Mammary epithelial cell (primary cell): Measurements from ENCODE around the gene TMEM182.

Experiments used
- CTCF ChIP-seq, 2 donors: IDR thresholded peaks in 1 of 2; conservative IDR thresholded peaks in 1 of 2; 2 replicates each; pipeline ENCODE4 v1.5.1; 2011 to 2012; ENCODE audit warnings: inconsistent platforms in 2 of 2, low read length in 2 of 2, mild to moderate bottlenecking in 2 of 2, control low read depth in 1 of 2, low read depth in 1 of 2; ENCODE audit not compliant: insufficient read depth in 1 of 2; ENCODE audit errors: extremely low read depth in 1 of 2
- EZH2 ChIP-seq: IDR thresholded peaks from 2 replicates; pipeline ENCODE4 v1.6.1; 2012; ENCODE audit warnings: low read length, inconsistent platforms, borderline replicate concordance

GRCh38 chr2:102843764-102844443 lies 82.1 kb downstream of the TMEM182 start:
- TF ChIP-seq CTCF (conservative IDR thresholded peaks at IDR 0.05 in 1 of 2, IDR thresholded peaks at IDR 0.05 in 1 of 2; ENCODE audit: extremely low read depth in 1 of 2, insufficient read depth in 1 of 2, low read depth in 1 of 2, low read length in 2 of 2) = no peak
- no peak for TF ChIP-seq EZH2
